ENCODE measurements around the gene NBAS.

Gene NBAS

DNA sequence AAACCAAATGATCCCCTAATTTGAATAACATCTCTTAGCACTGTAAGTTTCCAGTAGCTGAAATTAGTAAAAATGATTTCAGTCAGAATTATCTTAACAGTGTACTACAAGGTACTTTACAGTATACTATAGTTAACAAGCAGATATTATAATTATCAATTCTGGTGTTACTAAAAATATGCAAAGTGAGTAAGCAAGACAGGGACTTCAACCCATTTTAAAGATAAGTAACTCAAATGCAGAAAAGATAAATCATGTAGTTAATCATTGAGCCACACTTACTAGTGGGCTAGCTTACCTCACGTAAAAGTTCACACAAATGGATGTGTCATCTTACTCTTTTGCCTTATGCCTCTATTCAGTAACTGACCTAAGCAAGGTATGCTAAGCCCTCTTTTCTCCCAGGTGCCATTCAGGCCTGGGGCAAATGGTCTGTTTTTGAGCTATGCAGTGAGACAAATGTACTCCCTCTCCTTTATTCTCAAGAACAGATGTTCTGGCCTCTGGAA, 101.0 kb downstream of the NBAS start:
- peaks cover 28 to 59% (median 42%) of the 10 kb centered on the region in 3 donors for H3K36me3 ChIP-seq
- intact Hi-C loops (cut with DNase I; ENCODE audit: low total_unique reads): no loop called here
- no peaks in the 10 kb centered on the region for H3K27me3 ChIP-seq
- no peak overlapping the region for H3K27ac ChIP-seq
- no peak overlapping the region for H3K4me3 ChIP-seq
- no peaks in the 10 kb centered on the region for H3K9me3 ChIP-seq
- TF ChIP-seq, protein P1, sequence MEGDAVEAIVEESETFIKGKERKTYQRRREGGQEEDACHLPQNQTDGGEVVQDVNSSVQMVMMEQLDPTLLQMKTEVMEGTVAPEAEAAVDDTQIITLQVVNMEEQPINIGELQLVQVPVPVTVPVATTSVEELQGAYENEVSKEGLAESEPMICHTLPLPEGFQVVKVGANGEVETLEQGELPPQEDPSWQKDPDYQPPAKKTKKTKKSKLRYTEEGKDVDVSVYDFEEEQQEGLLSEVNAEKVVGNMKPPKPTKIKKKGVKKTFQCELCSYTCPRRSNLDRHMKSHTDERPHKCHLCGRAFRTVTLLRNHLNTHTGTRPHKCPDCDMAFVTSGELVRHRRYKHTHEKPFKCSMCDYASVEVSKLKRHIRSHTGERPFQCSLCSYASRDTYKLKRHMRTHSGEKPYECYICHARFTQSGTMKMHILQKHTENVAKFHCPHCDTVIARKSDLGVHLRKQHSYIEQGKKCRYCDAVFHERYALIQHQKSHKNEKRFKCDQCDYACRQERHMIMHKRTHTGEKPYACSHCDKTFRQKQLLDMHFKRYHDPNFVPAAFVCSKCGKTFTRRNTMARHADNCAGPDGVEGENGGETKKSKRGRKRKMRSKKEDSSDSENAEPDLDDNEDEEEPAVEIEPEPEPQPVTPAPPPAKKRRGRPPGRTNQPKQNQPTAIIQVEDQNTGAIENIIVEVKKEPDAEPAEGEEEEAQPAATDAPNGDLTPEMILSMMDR (IDR thresholded peaks at IDR 0.05): no peak
- H3K4me1 ChIP-seq: no peaks in the 10 kb centered on the region
- DNase-seq: no peak

DNA sequence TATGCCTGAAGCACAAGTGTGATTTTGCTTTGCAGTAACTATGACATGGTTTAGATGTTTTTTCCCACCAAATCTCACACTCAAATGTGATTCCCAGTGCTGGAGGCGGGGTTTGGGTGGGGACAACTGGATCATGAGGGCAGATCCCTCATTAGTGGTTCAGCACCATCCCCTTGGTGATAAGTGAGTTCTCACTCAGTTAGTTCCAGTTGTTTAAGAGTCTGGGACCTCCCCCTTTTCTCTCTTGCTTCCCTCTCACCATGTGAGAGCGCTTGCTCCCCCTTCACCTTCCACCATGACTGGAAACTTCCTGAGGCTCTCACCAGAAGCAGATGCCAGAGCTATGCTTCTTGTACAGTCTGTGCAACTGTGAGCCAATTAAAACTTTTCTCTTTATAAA, 102.9 kb downstream of the NBAS start:
- Histone ChIP-seq H3K27ac (no peak overlapping the region), H3K4me1 (no peaks in the 10 kb centered on the region), H3K27me3 (no peaks in the 10 kb centered on the region), H3K9me3 (no peaks in the 10 kb centered on the region), H3K4me3 (no peak overlapping the region), H3K36me3 (peaks cover 28 to 42% (median 35%) of the 10 kb centered on the region in 3 donors)
- intact Hi-C loops (cut with DNase I; ENCODE audit: low total_unique reads): no loop called here
- DNase-seq: no peak
- TF ChIP-seq, protein P1 (IDR thresholded peaks at IDR 0.05): no peak

DNA sequence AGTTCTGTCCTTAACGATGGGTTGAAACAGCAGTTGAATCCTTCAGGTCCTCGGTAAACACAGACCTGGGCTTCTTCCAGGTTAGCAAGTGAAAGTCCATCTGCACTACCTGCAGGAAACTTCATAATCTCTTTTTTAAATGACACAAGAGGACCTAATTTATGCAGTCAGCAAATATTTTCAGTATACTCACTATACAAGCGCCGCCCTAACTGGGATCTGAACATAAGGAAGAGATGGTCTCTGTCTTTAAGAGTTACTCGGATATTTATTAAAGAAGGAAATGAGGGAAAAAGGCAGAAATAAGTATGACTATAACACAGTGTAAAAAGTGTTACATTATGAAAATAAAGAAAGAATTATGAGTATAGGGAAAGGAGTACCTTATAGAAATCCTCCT, 103.3 kb downstream of the NBAS start:
- Histone ChIP-seq H3K36me3 (peaks cover 31 to 41% (median 35%) of the 10 kb centered on the region in 3 donors), H3K4me3 (no peak overlapping the region), H3K9me3 (no peaks in the 10 kb centered on the region), H3K27ac (no peak overlapping the region), H3K27me3 (no peaks in the 10 kb centered on the region), H3K4me1 (no peaks in the 10 kb centered on the region)
- TF ChIP-seq, protein P1 (IDR thresholded peaks at IDR 0.05): no peak
- intact Hi-C loops (cut with DNase I; ENCODE audit: low total_unique reads): no loop called here
- DNase-seq: no peak

GRCh38 chr2:15456352-15456751, 104.8 kb downstream of the NBAS start:
- H3K4me1 ChIP-seq: no peaks in the 10 kb centered on the region
- H3K36me3 ChIP-seq: peaks cover 26 to 31% (median 30%) of the 10 kb centered on the region in 3 donors
- intact Hi-C loops (cut with DNase I; ENCODE audit: low total_unique reads): no loop called here

GRCh38 chr2:15450808-15451207, 110.3 kb downstream of the NBAS start:
- Histone ChIP-seq H3K4me1 (peaks cover 0 to 20% (median 3%) of the 10 kb centered on the region in 4 donors), H3K27me3 (no peaks in the 10 kb centered on the region), H3K36me3 (peaks cover under 1 to 12% (median 6%) of the 10 kb centered on the region in 3 donors), H3K9me3 (no peaks in the 10 kb centered on the region), H3K27ac (no peak overlapping the region), H3K4me3 (no peak overlapping the region)
- TF ChIP-seq, protein P1 (IDR thresholded peaks at IDR 0.05): no peak
- no peak for DNase-seq
- intact Hi-C loops (cut with DNase I; ENCODE audit: low total_unique reads): no loop called here

More at GRCh38 chr2:15456352-15456751, 104.8 kb downstream of the NBAS start:
- TF ChIP-seq, protein P1 (IDR thresholded peaks at IDR 0.05): no peak
- H3K27me3 ChIP-seq: no peaks in the 10 kb centered on the region
- H3K27ac ChIP-seq: no peak overlapping the region
- no peak overlapping the region for H3K4me3 ChIP-seq
- no peaks in the 10 kb centered on the region for H3K9me3 ChIP-seq
- DNase-seq: no peak

All from tibial artery (tissue), 4 donors.